ENCODE results near the gene ARHGAP19. TPM values are rescaled to one million over a fixed set of nuclear protein-coding genes. Genes with fewer than 3 reads are reported as not detected.

The ARHGAP19 gene
- total and polyA plus RNA-seq, 2 donors (not counting 1 experiment from before 2014, with no cell fraction given), result 5.6 to 7.4 TPM

DNA sequence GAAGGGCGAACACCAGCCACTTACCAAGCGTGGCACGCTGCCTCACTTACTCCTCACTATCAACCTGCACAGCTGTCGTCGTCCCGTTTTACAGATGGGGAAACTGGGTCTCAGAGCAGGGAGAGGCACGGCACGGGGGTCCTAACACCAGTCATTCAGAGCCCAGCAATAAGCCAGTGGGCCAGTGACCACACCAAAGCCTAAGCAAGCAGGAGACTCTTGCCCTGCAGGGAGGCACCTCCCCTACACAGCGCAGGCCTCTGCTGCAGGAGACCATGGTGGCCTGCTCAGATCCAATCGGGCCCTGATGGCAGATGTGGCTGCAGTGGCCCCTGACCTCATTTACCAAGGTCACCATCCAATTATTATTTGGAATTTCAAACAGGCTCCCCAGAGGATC is 111.5 kb downstream of the ARHGAP19 start:
- Histone ChIP-seq H3K36me3 (ENCODE audit: control insufficient read depth, insufficient read depth, low read length) (no peaks in the 10 kb centered on the region), H3K79me2 (ENCODE audit: control insufficient read depth, insufficient read depth, low read length) (no peaks in the 10 kb centered on the region), H3K9me3 (ENCODE audit: control insufficient read depth, insufficient read depth, low read depth, low read length) (no peaks in the 10 kb centered on the region), H3K4me2 (ENCODE audit: extremely low read depth, insufficient read depth, low read length) (no peak overlapping the region), H3K9ac (ENCODE audit: insufficient read depth, low read length) (no peak overlapping the region), H2AFZ (ENCODE audit: low read length) (no peak overlapping the region), H3K4me1 (ENCODE audit: control insufficient read depth, extremely low read depth, insufficient read depth, low read length) (no peaks in the 10 kb centered on the region), H3K27me3 (ENCODE audit: control insufficient read depth, insufficient read depth, low read length) (peaks cover 28% of the 10 kb centered on the region), H4K20me1 (ENCODE audit: control insufficient read depth, extremely low read depth, insufficient read depth, low read length) (no peaks in the 10 kb centered on the region), H3K4me3 (replicated peaks in 1 of 4; ENCODE audit: control extremely low read depth in 1 of 4, insufficient read depth in 1 of 4, low read depth in 3 of 4, low read length in 4 of 4) (no peak overlapping the region), H3K27ac (ENCODE audit: insufficient read depth, low read length) (no peak overlapping the region)
- DNase-seq (ENCODE audit: low read depth in 2 of 2), result no peak
- no peak for TF ChIP-seq EZH2 (IDR thresholded peaks at IDR 0.05; ENCODE audit: low read length, missing control alignments)
- TF ChIP-seq, protein P1, sequence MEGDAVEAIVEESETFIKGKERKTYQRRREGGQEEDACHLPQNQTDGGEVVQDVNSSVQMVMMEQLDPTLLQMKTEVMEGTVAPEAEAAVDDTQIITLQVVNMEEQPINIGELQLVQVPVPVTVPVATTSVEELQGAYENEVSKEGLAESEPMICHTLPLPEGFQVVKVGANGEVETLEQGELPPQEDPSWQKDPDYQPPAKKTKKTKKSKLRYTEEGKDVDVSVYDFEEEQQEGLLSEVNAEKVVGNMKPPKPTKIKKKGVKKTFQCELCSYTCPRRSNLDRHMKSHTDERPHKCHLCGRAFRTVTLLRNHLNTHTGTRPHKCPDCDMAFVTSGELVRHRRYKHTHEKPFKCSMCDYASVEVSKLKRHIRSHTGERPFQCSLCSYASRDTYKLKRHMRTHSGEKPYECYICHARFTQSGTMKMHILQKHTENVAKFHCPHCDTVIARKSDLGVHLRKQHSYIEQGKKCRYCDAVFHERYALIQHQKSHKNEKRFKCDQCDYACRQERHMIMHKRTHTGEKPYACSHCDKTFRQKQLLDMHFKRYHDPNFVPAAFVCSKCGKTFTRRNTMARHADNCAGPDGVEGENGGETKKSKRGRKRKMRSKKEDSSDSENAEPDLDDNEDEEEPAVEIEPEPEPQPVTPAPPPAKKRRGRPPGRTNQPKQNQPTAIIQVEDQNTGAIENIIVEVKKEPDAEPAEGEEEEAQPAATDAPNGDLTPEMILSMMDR (conservative IDR thresholded peaks at IDR 0.05 in 1 of 2, IDR thresholded peaks at IDR 0.05 in 1 of 2; ENCODE audit: low read depth in 1 of 2, low read length in 2 of 2), result no peak

DNA sequence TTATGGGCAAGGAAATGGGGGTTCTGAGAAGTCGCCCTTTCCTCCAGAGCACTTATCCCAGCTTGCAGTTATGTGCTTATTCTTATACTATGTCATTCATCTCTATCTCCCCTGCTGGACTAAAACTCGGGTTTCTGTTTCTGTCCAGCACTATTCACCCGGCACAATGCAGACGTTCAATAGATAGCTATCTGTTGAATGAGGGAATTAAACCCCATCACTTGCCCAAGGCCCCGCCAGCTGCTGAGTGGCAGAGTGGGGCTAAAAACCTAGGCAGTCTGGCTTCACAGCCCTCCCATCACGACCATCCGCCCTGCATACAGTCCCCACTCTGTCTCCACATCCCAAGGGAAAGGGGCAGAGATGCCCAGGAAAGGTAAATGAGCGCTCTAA is 112.1 kb downstream of the ARHGAP19 start:
- Histone ChIP-seq H3K27ac (ENCODE audit: insufficient read depth, low read length) (no peak overlapping the region), H3K4me2 (ENCODE audit: extremely low read depth, insufficient read depth, low read length) (no peak overlapping the region), H3K36me3 (ENCODE audit: control insufficient read depth, insufficient read depth, low read length) (no peaks in the 10 kb centered on the region), H3K79me2 (ENCODE audit: control insufficient read depth, insufficient read depth, low read length) (no peaks in the 10 kb centered on the region), H3K27me3 (ENCODE audit: control insufficient read depth, insufficient read depth, low read length) (peaks cover 24% of the 10 kb centered on the region), H3K9ac (ENCODE audit: insufficient read depth, low read length) (no peak overlapping the region), H3K4me1 (ENCODE audit: control insufficient read depth, extremely low read depth, insufficient read depth, low read length) (no peaks in the 10 kb centered on the region), H4K20me1 (ENCODE audit: control insufficient read depth, extremely low read depth, insufficient read depth, low read length) (no peaks in the 10 kb centered on the region), H3K9me3 (ENCODE audit: control insufficient read depth, insufficient read depth, low read depth, low read length) (no peaks in the 10 kb centered on the region), H2AFZ (ENCODE audit: low read length) (no peak overlapping the region), H3K4me3 (replicated peaks in 1 of 4; ENCODE audit: control extremely low read depth in 1 of 4, insufficient read depth in 1 of 4, low read depth in 3 of 4, low read length in 4 of 4) (no peak overlapping the region)
- DNase-seq (ENCODE audit: low read depth in 2 of 2), result no peak
- TF ChIP-seq EZH2 (IDR thresholded peaks at IDR 0.05; ENCODE audit: low read length, missing control alignments), result no peak
- TF ChIP-seq, protein P1 (conservative IDR thresholded peaks at IDR 0.05 in 1 of 2, IDR thresholded peaks at IDR 0.05 in 1 of 2; ENCODE audit: low read depth in 1 of 2, low read length in 2 of 2), result no peak

DNA sequence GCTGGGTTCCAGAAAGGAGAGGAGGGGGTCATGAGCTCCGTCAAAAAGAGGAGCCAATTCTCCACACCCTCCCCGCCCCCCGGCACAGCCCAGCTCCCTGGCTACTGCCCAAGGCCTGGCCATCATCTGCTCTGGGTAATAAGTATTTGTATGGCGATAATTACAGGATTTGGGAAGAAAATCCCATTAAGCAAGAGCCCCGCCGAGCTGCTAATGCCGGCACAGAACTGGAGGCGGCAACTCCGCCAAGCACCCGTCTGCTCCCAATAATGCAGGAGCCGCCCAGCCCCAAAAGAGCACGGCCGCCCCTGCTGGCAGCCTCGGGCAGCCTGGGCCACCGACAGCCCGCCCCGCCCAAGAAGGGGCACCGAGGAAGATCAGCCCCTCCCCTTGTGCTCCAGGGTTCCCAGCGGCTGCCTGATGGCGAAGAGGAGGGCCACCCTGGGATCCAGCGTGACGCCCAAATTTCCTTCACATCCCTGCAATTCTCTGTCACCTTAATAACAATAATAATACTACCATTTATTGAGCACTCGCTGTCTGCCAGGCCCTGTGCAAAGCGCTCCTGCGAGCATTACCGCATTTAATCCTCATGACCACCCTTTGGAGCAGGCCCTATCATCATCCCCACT is 112.6 kb downstream of the ARHGAP19 start:
- H3K4me3 ChIP-seq (replicated peaks in 1 of 4; ENCODE audit: control extremely low read depth in 1 of 4, insufficient read depth in 1 of 4, low read depth in 3 of 4, low read length in 4 of 4), result no peak overlapping the region
- H3K27me3 ChIP-seq (ENCODE audit: control insufficient read depth, insufficient read depth, low read length), result peaks cover 18% of the 10 kb centered on the region
- no peak overlapping the region for H2AFZ ChIP-seq (ENCODE audit: low read length)
- no peaks in the 10 kb centered on the region for H4K20me1 ChIP-seq (ENCODE audit: control insufficient read depth, extremely low read depth, insufficient read depth, low read length)
- no peak overlapping the region for H3K9ac ChIP-seq (ENCODE audit: insufficient read depth, low read length)
- H3K4me1 ChIP-seq (ENCODE audit: control insufficient read depth, extremely low read depth, insufficient read depth, low read length), result no peaks in the 10 kb centered on the region
- TF ChIP-seq EZH2 (IDR thresholded peaks at IDR 0.05; ENCODE audit: low read length, missing control alignments), result no peak
- TF ChIP-seq, protein P1 (conservative IDR thresholded peaks at IDR 0.05 in 1 of 2, IDR thresholded peaks at IDR 0.05 in 1 of 2; ENCODE audit: low read depth in 1 of 2, low read length in 2 of 2), result no peak
- no peaks in the 10 kb centered on the region for H3K9me3 ChIP-seq (ENCODE audit: control insufficient read depth, insufficient read depth, low read depth, low read length)
- no peak overlapping the region for H3K4me2 ChIP-seq (ENCODE audit: extremely low read depth, insufficient read depth, low read length)
- no peak for DNase-seq (ENCODE audit: low read depth in 2 of 2)
- H3K79me2 ChIP-seq (ENCODE audit: control insufficient read depth, insufficient read depth, low read length), result no peaks in the 10 kb centered on the region
- H3K27ac ChIP-seq (ENCODE audit: insufficient read depth, low read length), result no peak overlapping the region
- no peaks in the 10 kb centered on the region for H3K36me3 ChIP-seq (ENCODE audit: control insufficient read depth, insufficient read depth, low read length)
